HT1080 (cell line): Measurements from ENCODE around the gene PCDHA11. TPM values are rescaled to one million over a fixed set of nuclear protein-coding genes. Genes with fewer than 3 reads are reported as not detected.
"Not testable (repeated sequence)": the region's sequence is repeated elsewhere in the genome, so short reads cannot be mapped to it uniquely, and the experiment has no call there.

Source experiments
- DNase-seq: peaks from one replicate; pipeline ENCODE4 v3.0.0-alpha.2; 2015; ENCODE audit warnings: low read depth
- total RNA-seq: library from RNA; depleted of rRNA; stranded (reverse); fragments of >200 nt; shearing (Covaris generic); gene quantifications from 2 replicates; pipeline ENCODE4 v1.2.3, GENCODE V29; 2014

Gene PCDHA11
- total RNA-seq, 1 experiment from 2014 or later, result not detected

DNA sequence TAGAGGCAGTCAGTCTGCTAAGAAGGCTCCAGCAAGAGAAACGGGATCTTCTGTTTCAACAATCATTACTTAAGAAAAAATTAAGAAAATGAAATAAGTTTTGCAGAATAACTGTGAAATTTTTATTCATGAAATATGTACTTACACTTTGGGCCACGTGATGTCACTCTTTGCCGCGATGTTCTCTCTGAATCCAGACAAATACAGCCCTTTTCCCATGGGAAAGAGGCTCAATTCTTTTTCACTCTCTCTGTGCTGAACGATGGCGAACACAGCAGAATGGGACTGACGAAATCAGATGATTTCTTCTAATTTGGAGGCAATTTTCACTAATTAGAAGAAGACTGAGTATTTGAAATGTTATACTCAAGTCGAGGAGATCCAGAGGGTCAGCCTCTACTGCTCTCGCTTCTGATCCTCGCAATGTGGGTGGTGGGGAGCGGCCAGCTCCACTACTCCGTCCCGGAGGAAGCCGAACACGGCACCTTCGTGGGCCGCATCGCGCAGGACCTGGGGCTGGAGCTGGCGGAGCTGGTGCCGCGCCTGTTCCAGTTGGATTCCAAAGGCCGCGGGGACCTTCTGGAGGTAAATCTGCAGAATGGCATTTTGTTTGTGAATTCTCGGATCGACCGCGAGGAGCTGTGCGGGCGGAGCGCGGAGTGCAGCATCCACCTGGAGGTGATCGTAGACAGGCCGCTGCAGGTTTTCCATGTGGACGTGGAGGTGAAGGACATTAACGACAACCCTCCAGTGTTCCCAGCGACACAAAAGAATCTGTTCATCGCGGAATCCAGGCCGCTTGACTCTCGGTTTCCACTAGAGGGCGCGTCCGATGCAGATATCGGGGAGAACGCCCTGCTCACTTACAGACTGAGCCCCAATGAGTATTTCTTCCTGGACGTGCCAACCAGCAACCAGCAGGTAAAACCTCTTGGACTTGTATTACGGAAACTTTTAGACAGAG is 20.3 kb upstream of the PCDHA11 start, which contains the start of gene PCDHA9:
Gene PCDHA9 (plus strand): TSS at position 244 of the 964 bp plus-strand sequence. CDS start 114 bp downstream, at position 358.
- DNase-seq, result not testable (repeated sequence)

- DNase-seq, result not testable (repeated sequence)
Measured at GRCh38 chr5:140849831-140850634, 18.7 kb upstream of the PCDHA11 start.

DNA sequence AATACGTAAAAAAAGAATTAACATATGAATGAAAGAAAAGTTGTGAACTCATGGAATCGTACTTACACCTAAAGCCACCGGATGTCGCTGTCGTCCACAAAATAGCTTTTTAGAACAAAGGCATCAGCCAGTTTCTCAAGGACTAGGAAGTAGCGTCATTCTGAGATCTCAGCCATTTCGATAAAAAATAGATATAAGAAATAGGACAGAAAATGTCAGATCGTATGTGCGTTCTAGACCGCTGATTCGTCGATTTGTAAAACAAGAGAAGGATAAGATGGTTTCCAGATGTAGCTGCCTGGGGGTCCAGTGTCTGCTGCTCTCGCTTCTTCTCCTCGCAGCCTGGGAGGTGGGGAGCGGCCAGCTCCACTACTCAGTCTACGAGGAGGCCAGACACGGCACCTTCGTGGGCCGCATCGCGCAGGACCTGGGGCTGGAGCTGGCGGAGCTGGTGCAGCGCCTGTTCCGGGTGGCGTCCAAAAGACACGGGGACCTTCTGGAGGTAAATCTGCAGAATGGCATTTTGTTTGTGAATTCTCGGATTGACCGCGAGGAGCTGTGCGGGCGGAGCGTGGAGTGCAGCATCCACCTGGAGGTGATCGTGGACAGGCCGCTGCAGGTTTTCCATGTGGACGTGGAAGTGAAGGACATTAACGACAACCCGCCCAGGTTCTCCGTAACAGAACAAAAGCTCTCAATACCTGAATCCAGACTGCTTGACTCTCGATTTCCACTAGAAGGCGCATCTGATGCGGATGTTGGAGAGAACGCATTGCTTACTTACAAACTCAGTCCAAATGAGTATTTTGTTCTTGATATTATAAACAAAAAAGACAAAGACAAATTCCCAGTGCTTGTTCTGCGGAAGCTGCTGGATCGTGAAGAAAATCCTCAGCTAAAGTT is 12.7 kb upstream of the PCDHA11 start, which contains the start of gene PCDHA10:
Gene PCDHA10 (plus strand): TSS at position 126 of the 903 bp plus-strand sequence. CDS start 152 bp downstream, at position 278.
- DNase-seq, result no peak

DNA sequence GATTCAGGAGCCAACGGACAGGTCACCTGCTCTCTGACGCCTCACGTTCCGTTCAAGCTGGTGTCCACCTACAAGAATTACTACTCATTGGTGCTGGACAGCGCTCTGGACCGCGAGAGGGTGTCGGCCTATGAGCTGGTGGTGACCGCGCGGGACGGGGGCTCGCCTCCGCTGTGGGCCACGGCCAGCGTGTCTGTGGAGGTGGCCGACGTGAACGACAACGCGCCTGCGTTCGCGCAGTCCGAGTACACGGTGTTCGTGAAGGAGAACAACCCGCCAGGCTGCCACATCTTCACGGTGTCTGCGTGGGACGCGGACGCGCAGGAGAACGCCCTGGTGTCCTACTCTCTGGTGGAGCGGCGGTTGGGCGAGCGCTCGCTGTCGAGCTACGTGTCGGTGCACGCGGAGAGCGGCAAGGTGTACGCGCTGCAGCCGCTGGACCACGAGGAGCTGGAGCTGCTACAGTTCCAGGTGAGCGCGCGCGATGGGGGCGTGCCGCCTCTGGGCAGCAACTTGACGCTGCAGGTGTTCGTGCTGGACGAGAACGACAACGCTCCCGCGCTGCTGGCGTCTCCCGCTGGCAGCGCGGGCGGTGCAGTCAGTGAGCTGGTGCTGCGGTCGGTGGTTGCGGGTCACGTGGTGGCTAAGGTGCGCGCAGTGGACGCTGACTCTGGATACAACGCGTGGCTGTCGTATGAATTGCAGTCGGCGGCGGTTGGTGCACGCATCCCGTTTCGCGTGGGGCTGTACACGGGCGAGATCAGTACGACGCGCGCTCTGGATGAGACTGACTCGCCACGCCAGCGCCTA is 11.4 kb upstream of the PCDHA11 start:
- no peak for DNase-seq

GRCh38 chr5:140857987-140858240 is 10.8 kb upstream of the PCDHA11 start:
- no peak for DNase-seq

DNA sequence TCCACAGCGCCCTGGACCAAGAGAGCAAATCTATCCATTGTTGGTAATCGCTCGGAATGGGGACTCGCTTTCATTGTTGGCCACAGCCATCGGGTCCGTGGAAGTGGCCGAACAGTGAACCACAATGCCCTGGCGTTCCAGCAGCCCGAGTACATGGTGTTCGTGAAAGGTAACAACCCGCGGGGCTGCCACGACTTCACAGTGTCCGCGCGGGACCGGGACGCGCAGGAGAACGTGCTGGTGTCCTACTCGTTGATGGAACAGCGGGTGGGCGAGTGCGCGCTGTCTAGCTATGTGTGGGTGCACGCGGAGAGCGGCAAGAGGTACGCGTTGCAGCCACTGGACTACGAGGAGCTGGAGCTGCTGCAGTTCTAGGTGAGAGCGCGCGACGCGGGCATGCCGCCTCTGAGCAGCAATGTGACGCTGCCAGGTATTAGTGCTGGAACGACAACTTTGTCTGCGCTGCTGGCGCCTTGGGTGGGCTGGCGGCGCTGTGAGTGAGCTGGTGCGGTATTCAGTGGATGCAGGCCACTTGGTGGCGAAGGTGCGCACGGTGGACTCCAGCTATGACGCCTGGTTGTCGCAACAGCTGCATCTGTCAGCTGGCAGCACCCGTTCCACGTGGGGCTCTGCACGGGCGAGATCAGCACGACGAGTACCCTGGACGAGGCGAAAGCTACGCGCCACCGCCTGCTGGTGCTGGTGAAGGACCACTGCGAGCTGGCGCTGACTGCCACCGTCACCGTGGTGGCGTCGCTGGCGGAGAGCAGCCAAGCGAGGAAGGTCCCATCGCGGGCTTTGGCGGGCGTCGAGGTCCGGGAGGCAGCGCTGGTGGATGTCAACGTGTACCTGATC is 6.1 kb upstream of the PCDHA11 start:
- no peak for DNase-seq

- no peak for DNase-seq
Measured at GRCh38 chr5:140869555-140869886, 764 bp downstream of the PCDHA11 start.

GRCh38 chr5:140870221-140871201 is 1.8 kb downstream of the PCDHA11 start:
- no peak for DNase-seq

- no peak for DNase-seq
Measured at GRCh38 chr5:140875085-140876065, 6.6 kb downstream of the PCDHA11 start, which contains the start of gene PCDHA12. TSS of gene PCDHA12 (plus strand) at chr5:140875308. CDS start at chr5:140875473, 165 bp downstream.

GRCh38 chr5:140876541-140877261 is 7.9 kb downstream of the PCDHA11 start:
- DNase-seq, result not testable (repeated sequence)

DNA sequence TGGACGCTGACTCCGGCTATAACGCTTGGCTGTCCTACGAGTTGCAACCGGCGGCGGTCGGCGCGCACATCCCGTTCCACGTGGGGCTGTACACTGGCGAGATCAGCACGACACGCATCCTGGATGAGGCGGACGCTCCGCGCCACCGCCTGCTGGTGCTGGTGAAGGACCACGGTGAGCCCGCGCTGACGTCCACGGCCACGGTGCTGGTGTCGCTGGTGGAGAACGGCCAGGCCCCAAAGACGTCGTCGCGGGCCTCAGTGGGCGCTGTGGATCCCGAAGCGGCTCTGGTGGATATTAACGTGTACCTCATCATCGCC is 8.5 kb downstream of the PCDHA11 start:
- DNase-seq, result no peak

GRCh38 chr5:140881889-140882590 is 13.3 kb downstream of the PCDHA11 start, which contains the start of gene PCDHA13:
TSS of gene PCDHA13 (plus strand) at chr5:140882124. CDS start at chr5:140882269, 145 bp downstream.
- DNase-seq, result no peak

- DNase-seq, result no peak
Measured at GRCh38 chr5:140882591-140882899, 13.8 kb downstream of the PCDHA11 start.

DNA sequence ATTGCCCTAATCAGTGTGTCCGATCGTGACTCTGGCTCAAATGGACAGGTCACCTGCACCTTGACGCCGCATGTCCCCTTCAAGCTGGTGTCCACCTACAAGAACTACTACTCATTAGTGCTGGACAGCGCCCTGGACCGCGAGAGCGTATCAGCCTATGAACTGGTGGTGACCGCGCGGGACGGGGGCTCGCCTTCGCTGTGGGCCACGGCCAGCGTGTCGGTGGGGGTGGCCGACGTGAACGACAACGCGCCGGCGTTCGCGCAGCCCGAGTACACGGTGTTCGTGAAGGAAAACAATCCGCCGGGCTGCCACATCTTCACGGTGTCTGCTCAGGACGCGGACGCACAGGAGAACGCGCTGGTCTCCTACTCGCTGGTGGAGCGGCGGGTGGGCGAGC is 14.6 kb downstream of the PCDHA11 start:
- no peak for DNase-seq

DNA sequence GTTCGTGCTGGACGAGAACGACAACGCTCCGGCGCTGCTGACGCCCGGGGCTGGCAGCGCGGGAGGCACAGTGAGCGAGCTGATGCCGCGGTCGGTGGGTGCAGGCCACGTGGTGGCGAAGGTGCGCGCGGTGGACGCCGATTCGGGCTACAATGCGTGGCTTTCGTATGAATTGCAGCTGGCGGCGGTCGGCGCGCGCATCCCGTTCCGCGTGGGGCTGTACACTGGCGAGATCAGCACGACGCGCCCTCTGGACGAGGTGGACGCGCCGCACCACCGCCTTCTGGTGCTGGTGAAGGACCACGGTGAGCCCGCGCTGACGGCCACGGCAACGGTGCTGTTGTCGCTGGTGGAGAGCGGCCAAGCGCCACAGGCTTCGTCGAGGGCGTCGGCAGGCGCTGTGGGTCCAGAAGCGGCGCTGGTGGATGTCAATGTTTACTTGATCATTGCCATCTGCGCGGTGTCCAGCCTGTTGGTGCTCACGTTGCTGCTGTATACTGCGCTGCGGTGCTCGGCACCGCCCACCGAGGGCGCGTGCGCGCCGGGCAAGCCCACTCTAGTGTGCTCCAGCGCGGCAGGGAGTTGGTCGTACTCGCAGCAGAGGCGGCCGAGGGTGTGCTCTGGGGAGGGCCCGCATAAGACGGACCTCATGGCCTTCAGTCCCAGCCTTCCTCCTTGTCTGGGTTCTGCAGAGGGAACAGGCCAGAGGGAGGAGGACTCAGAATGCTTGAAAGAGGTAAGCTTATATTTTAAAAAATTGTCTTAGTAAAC is 15.4 kb downstream of the PCDHA11 start:
- no peak for DNase-seq
